Testis (tissue), 2 donors: Measurements from ENCODE around the gene EPHA6.

ENCODE experiments used
- POLR2A ChIP-seq: fragments of 450-650 bp; IDR thresholded peaks from one replicate; pipeline ENCODE4 v1.6.1; 2017; ENCODE audit warnings: antibody characterized with exemption, mild to moderate bottlenecking, moderate library complexity
- TF ChIP-seq, protein P1 (sequence below), 3 experiments: fragments of 450-650 bp in 2 of 3; fragments of 200-600 bp in 1 of 3; sonication (generic) in 1 of 3; IDR thresholded peaks; one replicate each; pipeline ENCODE4 v1.5.1; 2016 to 2019; ENCODE audit warnings: antibody characterized with exemption in 3 of 3, mild to moderate bottlenecking in 2 of 3, moderate library complexity in 1 of 3

DNA sequence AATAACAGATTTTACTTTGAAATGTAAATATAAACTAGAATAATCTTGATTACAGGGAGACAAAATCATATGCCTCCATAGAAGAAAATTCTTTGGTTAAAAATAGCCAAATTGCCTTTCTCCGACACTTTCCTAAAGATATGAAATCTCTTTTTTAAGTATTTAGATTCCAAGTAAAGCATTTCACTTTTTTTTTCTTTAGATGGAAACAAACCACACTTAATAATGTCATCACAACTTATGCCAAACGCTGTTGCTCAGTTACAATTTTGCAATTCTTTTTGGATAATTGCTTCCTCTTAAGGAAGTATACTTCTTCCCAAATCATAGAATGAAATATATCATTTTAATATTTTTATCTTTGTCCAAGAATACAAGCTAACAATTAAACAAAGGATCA lies 656.1 kb downstream of the EPHA6 start:
- TF ChIP-seq, protein P1, sequence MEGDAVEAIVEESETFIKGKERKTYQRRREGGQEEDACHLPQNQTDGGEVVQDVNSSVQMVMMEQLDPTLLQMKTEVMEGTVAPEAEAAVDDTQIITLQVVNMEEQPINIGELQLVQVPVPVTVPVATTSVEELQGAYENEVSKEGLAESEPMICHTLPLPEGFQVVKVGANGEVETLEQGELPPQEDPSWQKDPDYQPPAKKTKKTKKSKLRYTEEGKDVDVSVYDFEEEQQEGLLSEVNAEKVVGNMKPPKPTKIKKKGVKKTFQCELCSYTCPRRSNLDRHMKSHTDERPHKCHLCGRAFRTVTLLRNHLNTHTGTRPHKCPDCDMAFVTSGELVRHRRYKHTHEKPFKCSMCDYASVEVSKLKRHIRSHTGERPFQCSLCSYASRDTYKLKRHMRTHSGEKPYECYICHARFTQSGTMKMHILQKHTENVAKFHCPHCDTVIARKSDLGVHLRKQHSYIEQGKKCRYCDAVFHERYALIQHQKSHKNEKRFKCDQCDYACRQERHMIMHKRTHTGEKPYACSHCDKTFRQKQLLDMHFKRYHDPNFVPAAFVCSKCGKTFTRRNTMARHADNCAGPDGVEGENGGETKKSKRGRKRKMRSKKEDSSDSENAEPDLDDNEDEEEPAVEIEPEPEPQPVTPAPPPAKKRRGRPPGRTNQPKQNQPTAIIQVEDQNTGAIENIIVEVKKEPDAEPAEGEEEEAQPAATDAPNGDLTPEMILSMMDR (IDR thresholded peaks at IDR 0.05), result no peak
- no peak for TF ChIP-seq POLR2A
